ENCODE results near the gene FNDC3B.

The FNDC3B gene

DNA sequence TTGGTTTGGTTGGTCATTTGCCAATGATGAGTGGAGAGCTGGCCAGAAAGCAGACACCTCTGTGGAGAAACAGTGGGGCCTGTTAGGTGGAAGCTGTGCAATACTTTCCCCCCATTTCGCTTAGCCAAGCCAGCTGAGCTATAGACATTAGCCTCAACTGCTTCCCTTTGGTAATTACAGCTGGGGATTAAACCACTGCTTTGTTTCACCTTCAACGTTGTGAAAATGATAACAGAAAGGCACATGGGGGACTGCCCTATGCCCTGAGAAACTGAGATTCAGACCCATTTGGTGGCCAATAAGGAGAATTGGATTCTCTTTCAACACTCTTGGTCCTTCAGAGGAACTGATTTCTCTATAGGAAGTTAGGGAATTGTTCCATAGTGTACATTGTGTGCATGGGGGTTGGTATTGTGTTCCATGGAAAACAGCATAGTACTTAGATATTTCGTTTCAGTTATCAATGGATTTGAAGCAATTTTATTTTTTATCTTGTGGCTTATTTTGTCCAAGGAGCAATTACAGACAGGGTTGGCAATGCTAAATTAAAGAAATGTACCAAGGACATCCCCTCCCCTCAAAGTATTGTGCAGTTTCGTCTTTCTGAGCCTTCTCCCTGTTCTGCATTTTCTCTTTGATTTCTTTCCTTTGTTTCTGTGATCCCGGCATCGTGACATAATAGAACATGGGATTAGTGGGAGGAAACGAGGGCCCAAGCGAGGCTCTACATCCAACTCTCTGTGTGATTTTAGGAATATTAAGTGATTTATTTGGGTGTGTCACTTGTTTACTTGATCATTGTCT is 194.3 kb downstream of the FNDC3B start:
- POLR2A ChIA-PET, result no interaction called here
- Histone ChIP-seq H3K27ac (ENCODE audit: extremely low read depth, low read depth, low read length) (no peak overlapping the region), H3K36me3 (ENCODE audit: control insufficient read depth in 2 of 2, insufficient read depth in 1 of 2, low read length in 2 of 2) (peaks cover 0 to 6% of the 10 kb centered on the region in 2 experiments; a peak in 1 of 3 replicates), H3K4me1 (ENCODE audit: control insufficient read depth, insufficient read depth, low read length) (no peaks in the 10 kb centered on the region; the same call in 1 of the 2 replicates), H3K9me3 (ENCODE audit: control insufficient read depth, insufficient read depth, low read depth, low read length) (no peaks in the 10 kb centered on the region), H3K4me3 (ENCODE audit: low read depth, low read length) (no peak overlapping the region)
- TF ChIP-seq, protein P1, sequence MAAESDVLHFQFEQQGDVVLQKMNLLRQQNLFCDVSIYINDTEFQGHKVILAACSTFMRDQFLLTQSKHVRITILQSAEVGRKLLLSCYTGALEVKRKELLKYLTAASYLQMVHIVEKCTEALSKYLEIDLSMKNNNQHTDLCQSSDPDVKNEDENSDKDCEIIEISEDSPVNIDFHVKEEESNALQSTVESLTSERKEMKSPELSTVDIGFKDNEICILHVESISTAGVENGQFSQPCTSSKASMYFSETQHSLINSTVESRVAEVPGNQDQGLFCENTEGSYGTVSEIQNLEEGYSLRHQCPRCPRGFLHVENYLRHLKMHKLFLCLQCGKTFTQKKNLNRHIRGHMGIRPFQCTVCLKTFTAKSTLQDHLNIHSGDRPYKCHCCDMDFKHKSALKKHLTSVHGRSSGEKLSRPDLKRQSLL (tag by site-specific recombination; IDR thresholded peaks at IDR 0.05), result no peak
- no peak for TF ChIP-seq OVOL3 (tag by site-specific recombination; IDR thresholded peaks at IDR 0.05)
- TF ChIP-seq, protein P2, sequence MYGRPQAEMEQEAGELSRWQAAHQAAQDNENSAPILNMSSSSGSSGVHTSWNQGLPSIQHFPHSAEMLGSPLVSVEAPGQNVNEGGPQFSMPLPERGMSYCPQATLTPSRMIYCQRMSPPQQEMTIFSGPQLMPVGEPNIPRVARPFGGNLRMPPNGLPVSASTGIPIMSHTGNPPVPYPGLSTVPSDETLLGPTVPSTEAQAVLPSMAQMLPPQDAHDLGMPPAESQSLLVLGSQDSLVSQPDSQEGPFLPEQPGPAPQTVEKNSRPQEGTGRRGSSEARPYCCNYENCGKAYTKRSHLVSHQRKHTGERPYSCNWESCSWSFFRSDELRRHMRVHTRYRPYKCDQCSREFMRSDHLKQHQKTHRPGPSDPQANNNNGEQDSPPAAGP (tag by site-specific recombination; IDR thresholded peaks at IDR 0.05), result no peak
- CTCF ChIA-PET, result no interaction called here

DNA sequence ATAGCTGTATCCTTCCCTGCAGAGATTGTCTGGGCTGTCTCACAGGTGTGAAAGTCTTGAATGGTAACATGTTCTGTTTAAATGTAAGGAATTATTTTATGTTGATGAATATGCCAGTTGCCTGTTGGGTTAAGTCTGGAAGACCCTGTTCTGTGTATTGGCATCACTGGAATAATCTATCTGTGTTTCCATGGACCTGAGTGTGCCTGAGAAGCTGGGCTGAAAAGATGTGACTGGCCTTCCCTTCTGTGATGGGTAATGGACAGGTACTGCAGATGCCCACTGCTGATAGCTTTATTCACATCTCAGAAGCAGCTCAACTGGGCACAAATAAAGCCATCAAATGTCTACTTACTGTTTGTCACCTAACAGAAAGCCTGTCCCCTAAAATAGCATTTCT is 196.3 kb downstream of the FNDC3B start:
- ChIA-PET CTCF (no interaction called here), POLR2A (no interaction called here)
- Histone ChIP-seq H3K36me3 (ENCODE audit: control insufficient read depth in 2 of 2, insufficient read depth in 1 of 2, low read length in 2 of 2) (no peaks in the 10 kb centered on the region), H3K27ac (ENCODE audit: extremely low read depth, low read depth, low read length) (no peak overlapping the region), H3K4me3 (ENCODE audit: low read depth, low read length) (no peak overlapping the region), H3K4me1 (ENCODE audit: control insufficient read depth, insufficient read depth, low read length) (no peaks in the 10 kb centered on the region; the same call in 1 of the 2 replicates), H3K9me3 (ENCODE audit: control insufficient read depth, insufficient read depth, low read depth, low read length) (no peaks in the 10 kb centered on the region)
- TF ChIP-seq SCRT1 (tag by site-specific recombination; IDR thresholded peaks at IDR 0.05; ENCODE audit: borderline replicate concordance), result no peak
- TF ChIP-seq ZNF274 (IDR thresholded peaks at IDR 0.05; ENCODE audit: low read length), result no peak
- TF ChIP-seq ZNF274 (tag by site-specific recombination; IDR thresholded peaks at IDR 0.05; ENCODE audit: borderline replicate concordance), result no peak
- TF ChIP-seq, protein P3, sequence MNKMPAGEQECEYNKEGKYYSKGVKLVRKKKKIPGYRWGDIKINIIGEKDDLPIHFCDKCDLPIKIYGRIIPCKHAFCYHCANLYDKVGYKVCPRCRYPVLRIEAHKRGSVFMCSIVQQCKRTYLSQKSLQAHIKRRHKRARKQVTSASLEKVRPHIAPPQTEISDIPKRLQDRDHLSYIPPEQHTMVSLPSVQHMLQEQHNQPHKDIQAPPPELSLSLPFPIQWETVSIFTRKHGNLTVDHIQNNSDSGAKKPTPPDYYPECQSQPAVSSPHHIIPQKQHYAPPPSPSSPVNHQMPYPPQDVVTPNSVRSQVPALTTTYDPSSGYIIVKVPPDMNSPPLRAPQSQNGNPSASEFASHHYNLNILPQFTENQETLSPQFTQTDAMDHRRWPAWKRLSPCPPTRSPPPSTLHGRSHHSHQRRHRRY (tag by site-specific recombination; IDR thresholded peaks at IDR 0.05), result no peak
- TF ChIP-seq, protein P4, sequence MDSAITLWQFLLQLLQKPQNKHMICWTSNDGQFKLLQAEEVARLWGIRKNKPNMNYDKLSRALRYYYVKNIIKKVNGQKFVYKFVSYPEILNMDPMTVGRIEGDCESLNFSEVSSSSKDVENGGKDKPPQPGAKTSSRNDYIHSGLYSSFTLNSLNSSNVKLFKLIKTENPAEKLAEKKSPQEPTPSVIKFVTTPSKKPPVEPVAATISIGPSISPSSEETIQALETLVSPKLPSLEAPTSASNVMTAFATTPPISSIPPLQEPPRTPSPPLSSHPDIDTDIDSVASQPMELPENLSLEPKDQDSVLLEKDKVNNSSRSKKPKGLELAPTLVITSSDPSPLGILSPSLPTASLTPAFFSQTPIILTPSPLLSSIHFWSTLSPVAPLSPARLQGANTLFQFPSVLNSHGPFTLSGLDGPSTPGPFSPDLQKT (IDR thresholded peaks at IDR 0.05; ENCODE audit: borderline replicate concordance, low read depth, low read length), result no peak
- TF ChIP-seq, protein P5, sequence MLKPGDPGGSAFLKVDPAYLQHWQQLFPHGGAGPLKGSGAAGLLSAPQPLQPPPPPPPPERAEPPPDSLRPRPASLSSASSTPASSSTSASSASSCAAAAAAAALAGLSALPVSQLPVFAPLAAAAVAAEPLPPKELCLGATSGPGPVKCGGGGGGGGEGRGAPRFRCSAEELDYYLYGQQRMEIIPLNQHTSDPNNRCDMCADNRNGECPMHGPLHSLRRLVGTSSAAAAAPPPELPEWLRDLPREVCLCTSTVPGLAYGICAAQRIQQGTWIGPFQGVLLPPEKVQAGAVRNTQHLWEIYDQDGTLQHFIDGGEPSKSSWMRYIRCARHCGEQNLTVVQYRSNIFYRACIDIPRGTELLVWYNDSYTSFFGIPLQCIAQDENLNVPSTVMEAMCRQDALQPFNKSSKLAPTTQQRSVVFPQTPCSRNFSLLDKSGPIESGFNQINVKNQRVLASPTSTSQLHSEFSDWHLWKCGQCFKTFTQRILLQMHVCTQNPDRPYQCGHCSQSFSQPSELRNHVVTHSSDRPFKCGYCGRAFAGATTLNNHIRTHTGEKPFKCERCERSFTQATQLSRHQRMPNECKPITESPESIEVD (tag by site-specific recombination; IDR thresholded peaks at IDR 0.05), result no peak
- TF ChIP-seq ZNF404 (tag by site-specific recombination; IDR thresholded peaks at IDR 0.05), result no peak
- TF ChIP-seq, protein P6, sequence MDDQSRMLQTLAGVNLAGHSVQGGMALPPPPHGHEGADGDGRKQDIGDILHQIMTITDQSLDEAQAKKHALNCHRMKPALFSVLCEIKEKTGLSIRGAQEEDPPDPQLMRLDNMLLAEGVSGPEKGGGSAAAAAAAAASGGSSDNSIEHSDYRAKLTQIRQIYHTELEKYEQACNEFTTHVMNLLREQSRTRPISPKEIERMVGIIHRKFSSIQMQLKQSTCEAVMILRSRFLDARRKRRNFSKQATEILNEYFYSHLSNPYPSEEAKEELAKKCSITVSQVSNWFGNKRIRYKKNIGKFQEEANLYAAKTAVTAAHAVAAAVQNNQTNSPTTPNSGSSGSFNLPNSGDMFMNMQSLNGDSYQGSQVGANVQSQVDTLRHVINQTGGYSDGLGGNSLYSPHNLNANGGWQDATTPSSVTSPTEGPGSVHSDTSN (CRISPR knock-in tag; IDR thresholded peaks at IDR 0.05), result no peak
- TF ChIP-seq, protein P7, sequence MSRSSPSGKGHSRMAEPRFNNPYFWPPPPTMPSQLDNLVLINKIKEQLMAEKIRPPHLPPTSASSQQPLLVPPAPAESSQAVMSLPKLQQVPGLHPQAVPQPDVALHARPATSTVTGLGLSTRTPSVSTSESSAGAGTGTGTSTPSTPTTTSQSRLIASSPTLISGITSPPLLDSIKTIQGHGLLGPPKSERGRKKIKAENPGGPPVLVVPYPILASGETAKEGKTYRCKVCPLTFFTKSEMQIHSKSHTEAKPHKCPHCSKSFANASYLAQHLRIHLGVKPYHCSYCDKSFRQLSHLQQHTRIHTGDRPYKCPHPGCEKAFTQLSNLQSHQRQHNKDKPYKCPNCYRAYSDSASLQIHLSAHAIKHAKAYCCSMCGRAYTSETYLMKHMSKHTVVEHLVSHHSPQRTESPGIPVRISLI (tag by site-specific recombination; IDR thresholded peaks at IDR 0.05), result no peak
- no peak for TF ChIP-seq ZNF292 (tag by site-specific recombination; IDR thresholded peaks at IDR 0.05; ENCODE audit: borderline replicate concordance, low read depth)
- TF ChIP-seq ZNF510 (tag by site-specific recombination; IDR thresholded peaks at IDR 0.05; ENCODE audit: insufficient replicate concordance), result no peak
- no peak for TF ChIP-seq ZNF670 (tag by site-specific recombination; IDR thresholded peaks at IDR 0.05; ENCODE audit: low read depth)
- TF ChIP-seq ZFP37 (tag by site-specific recombination; IDR thresholded peaks at IDR 0.05), result no peak
- TF ChIP-seq, protein P8, sequence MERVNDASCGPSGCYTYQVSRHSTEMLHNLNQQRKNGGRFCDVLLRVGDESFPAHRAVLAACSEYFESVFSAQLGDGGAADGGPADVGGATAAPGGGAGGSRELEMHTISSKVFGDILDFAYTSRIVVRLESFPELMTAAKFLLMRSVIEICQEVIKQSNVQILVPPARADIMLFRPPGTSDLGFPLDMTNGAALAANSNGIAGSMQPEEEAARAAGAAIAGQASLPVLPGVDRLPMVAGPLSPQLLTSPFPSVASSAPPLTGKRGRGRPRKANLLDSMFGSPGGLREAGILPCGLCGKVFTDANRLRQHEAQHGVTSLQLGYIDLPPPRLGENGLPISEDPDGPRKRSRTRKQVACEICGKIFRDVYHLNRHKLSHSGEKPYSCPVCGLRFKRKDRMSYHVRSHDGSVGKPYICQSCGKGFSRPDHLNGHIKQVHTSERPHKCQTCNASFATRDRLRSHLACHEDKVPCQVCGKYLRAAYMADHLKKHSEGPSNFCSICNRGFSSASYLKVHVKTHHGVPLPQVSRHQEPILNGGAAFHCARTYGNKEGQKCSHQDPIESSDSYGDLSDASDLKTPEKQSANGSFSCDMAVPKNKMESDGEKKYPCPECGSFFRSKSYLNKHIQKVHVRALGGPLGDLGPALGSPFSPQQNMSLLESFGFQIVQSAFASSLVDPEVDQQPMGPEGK (tag by site-specific recombination; IDR thresholded peaks at IDR 0.05), result no peak
- TF ChIP-seq, protein P9, sequence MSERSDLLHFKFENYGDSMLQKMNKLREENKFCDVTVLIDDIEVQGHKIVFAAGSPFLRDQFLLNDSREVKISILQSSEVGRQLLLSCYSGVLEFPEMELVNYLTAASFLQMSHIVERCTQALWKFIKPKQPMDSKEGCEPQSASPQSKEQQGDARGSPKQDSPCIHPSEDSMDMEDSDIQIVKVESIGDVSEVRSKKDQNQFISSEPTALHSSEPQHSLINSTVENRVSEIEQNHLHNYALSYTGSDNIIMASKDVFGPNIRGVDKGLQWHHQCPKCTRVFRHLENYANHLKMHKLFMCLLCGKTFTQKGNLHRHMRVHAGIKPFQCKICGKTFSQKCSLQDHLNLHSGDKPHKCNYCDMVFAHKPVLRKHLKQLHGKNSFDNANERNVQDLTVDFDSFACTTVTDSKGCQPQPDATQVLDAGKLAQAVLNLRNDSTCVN (tag by site-specific recombination; optimal IDR thresholded peaks at IDR 0.05), result no peak
